GM19395 (cell line): ENCODE results near the gene ITPK1.

ENCODE experiments used
- ATAC-seq: cut with Tn5 transposase; IDR thresholded peaks from one replicate; pipeline ENCODE4 v1.9.1; 2021; ENCODE audit warnings: mild to moderate bottlenecking, moderate library complexity; ENCODE audit not compliant: unreplicated experiment

Gene ITPK1

DNA sequence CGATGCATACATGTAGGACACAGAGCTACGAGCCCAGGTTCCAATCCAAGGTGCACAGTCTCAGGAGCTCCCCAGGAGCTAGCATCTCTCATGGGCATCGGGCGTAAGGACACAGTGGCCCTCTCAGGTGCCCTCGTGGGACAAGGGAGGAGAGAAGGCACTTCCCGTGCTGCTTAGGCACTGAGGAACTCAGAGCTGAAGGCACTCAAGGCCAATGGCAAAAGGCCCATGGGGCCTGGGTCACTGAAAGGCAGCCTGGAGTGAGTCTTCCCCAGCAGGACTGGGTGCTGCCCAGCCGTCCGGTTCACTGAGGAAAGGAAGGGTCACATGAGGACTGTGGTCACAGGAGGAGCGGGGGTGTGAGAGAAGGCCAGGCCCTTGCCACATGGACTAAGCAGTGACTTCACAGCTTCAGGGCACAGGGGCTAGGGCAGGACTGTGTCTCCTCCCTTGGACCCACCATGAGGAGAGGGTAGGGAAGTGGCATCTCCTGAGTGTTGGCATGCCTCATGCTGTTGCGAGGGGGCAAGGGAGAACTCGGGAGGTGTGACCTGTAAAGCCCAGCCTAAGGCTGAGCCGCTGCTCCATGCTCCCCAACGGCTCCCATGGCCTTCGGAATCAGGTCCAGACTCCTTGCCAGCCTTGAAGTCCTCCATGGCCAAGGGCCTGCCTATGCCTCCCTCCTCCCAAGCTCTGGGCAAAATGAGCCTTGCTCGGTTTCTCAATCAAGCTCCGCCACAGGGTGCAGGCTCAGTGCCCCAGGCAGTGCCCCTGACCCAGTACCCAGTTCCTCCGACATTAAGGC, 141.0 kb downstream of the ITPK1 start:
- no peak for ATAC-seq

DNA sequence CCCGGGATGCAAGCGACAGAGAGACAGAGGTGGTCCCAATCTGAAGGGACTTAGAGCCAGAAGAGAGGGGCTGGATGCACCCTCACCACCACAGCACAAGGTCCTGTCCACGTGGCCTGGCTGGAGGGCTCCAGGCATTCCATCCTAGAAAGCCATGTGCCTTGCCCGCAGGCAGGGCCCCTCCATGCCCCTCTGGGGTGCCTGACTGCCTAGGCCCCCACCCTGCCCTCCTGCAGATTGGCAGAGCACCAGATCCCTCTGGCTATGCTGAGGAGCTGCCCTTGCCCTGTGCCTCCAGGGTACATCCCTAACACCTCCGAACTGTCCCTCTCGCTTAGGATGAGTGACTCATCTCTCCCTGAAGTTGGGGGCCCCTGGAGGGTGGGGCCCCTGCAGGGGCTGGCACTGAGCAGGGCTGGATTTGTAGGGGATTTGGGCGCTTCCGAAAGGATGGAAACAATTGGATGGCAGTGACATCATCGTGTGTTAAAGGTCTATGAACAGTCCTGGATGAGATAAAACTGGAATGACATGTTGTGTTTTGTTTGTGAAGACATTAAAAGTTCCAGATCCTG, 141.8 kb downstream of the ITPK1 start:
- ATAC-seq: no peak

DNA sequence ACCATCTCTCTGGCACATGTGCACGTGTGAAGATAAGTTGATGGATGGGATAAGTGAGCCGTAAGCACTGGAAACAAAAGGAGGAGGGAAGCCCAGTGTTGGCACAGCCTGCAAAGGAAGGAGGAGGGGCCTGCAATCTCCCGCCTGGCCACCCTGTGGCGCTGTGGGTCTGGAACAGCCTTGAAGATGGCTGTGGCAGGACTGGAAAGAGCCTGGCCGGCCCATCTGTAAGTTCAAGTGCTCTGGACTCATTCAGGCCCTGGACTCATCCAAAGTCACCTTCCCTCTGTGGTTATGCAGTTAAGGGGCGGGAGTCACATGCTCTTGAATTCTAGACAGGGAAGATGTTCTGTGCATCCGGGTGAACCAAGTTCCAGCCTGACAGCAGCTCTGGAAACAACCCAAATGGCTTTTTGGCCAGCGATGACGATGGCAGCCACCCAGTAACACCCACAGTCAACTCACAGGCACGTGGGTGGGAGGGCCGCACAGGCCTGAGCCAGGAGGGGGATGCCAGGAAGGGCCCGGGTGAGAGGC, 142.4 kb downstream of the ITPK1 start:
- no peak for ATAC-seq

DNA sequence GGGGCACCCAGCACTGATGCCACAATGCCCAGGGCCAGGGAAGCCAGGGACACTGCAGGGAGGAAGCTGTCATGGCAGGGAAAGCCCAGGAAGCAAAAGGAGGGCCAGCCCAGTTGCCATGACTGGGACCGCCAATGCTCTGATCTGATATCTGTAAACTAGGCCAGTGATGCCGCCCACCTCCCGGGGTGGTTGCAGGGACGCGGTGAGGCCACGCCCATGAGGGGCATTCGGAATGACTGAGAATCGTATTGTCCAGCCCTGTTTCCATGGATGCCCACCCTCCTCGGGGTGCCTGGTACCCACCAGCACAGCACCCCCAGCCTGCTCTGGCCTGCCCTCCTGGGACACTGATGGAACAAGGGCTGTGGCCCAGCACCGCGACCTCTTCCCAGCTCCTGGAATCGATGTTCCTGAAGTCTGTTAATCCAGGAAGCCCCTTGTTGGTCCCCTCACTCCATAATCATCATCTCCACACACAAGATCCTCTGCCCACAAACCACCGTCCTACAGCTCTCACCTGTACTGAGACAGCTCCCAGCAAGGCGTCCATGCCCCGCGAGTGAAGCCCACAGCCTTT, 144.0 kb downstream of the ITPK1 start:
- no peak for ATAC-seq

DNA sequence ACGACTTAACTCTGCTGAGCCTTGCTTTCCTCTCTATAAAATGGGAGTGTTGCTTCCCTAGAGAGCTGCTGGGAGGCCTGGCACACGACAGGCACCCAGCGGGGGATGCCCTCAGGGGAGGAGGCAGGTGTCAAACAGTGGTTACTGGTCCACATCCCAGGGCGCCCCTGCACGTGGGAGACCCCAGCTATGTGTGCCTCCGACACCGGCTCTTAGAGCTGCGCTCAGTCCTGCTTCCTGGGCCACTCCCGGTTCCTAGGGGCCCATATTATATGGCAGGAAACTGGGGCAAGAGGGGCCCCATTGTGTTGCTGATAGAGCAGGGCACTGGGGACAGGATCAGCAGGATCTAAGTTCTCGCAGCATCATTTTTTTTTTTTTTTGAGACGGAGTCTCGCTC, 145.5 kb downstream of the ITPK1 start:
- no peak for ATAC-seq

DNA sequence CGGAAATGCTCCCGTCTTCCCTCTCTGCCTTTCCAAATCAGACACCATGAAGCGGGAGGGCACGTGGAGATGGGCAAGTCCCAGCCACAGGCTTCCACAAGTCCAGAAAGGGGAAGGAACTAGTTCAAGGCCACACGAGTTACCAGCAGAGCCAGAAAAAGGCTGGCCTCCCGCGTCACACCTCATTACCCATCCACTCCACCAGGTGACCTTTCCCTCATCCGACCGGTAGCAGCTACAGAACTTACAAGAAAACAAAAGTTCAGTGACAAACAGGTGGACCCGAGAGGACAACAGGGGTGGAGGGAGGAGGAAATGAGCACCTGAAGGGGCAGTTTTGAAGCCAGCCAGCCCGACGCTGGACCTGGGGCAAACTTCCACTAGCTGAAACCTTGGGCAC, 145.9 kb downstream of the ITPK1 start:
- ATAC-seq: no peak

DNA sequence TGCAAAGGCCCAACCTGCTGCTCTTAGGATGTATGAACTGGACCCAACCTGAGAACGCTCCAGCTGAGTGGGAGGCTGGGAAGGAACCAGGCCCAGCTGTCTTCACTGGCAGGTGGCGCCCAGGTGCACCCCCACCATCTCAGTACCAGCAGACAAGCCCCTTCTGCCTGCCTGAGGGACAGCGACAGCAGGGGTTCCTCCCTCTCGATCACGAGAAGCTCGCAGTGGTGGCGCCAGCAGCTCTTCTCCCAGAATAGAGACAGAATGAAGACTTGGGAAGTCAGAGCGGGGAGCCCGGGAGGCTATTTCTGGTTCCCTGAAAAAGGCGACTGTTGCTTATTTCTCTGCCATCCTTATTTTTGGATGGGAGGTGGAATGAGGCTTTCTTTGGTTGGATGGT, 146.3 kb downstream of the ITPK1 start:
- no peak for ATAC-seq

DNA sequence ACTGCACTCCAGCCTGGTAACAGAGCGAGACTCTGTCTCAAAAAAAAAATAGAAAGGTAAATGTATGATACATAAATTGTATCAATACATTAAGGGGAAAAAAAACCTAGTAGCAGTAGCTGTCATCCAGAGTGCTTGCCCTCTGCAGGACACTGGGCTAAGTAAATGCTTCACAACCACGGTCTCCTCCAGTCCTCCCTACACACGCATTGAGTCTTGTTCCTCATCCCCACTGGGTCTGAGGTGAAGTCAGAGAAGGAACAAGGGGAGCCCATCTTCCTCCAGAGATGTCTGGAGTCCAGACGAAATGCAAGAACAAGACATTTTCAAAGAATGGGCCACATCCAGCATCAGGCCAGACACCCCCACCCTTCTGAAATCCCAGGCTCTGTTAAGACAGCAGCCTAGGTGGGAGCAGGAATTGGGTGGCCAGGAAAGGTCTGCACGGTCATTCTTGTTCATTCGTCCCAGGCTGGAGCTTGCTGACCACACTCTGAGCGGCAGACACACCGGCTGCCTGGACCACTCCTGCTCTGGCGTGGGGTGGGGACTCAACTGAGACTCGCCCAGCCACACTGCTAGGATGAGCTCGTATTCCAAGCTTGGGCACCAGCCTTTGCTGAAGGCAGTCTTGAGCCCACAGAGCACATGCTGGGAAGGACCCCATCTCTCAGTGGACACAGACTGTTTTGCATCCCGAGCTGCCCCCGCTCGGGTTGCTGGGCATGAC, 147.3 kb downstream of the ITPK1 start:
- ATAC-seq: no peak

DNA sequence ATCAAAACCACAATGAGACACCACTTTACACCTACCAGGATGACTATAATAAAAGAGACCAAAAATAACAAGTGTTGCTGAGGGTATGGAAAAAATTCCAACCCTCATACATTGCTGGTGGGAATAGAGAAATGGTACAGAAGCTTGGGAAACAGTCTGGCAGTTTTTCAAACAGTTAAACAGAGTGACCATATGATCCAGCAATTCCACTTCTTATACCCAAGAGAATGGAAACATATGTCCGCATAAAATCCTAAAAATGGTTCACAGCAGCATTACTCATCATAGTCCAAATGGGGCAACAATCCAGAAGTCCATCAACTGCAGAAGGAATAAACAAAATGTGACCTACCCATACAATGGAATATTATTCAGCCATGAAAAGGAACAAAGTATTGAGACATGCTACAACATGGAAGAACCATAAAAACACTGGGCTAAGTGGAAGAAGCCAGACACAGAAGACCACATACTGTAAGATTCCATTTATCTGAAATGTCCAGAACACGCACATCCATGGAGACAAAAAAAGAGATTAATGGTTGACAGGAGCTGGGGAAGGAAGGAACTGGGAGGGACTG, 148.3 kb downstream of the ITPK1 start:
- no peak for ATAC-seq

DNA sequence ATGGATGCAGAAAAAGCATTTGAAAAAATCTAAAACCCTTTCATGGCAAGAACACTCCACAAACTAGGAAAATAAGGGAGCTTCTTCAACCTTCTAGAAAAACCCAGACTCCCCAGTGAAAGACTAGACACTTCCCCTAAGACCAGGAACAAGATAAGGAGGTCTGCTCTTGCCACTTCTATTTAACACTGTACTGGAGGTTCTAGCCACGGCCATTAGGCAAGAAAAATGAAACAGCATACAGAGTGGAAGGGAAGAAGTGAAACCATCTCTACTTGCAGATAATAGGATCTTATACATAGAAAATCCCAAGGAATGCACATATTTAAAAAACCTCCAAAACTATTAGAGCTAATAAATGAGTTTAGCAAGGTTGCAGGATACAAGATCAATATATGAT, 150.4 kb downstream of the ITPK1 start:
- no peak for ATAC-seq

DNA sequence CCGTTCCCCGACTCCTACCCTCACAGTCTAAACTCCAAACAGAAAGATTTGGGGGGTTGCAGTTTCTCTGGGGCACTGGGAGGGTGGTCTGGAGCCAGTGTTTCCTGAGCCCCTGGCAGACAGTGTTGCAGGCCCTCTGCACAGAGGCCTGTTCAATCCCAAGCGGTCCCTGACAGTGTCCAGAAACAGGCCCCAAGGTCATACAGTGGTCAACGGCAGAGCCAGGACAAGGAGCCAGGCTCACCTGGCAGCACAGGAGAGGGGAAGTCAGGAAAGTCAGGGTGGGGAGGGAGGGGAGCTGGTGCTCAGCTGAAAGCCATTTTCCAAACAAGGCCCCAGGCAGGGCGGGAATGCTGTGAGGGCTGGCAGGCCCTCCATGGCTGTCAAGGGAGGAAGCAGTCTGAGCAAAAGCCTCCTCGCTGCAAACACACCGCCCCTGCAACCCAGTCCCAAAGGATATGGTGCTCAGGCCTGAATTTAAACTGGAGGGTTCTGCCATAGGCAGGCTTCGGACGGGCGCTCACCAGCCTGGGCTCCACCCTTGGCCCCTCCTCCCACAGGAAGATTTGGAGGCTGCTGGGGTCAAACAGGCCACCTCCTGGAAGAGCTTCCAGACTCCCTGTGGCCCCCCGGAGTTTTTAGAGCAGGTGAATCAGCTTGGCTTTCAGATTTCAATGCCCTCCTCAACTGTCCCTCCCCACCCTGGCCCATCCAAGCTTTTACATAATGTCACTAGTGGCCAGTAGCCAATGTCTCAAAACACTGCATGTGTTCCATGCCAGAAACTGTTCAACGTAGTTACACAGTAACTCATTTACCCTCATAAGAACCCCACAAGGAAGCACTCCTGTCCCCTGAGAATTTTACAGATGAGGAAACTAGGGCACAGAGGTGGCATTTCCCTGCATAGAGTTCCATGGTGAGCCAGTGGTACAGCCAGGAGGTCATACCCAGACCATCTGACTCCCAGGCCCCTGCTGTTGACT, 151.3 kb downstream of the ITPK1 start:
- no peak for ATAC-seq

DNA sequence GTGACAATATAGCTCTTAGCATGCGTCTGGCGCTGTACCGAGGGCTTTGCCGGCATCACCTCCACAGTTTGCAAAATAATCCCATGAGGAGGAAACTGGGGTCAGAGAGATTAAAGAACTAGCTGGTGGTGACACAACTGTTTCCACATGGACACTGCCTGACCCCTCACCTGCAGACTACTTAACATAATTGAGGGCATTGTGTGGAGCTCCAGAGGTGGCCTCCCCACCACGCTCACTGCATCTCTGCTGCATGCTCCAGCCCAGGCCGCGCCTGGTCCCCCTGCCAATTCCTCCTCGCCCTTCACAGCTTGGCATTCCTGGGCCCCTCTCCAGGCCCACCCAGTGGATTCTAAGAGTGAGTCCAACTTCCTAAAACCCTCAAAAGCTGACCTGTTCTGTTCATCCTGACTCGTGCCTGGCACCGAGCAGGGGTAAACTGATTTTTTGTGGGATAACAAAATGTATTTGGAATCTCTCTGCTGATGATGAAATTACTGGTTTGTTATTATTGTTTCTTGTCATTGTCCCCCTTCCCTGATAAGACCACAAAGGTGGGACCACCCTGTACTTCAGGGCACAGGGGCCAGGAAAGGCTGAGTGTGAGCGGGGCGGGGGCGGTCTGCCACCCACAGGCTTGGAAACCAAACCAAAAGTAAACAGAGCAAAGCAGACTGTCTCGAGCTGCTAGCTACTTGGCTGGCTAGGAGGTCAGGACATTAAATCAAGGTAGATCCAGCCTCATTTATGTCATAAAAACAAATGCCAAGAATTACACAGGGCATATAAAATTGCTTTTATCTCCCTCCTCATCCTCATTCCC, 152.2 kb downstream of the ITPK1 start:
- ATAC-seq: no peak

DNA sequence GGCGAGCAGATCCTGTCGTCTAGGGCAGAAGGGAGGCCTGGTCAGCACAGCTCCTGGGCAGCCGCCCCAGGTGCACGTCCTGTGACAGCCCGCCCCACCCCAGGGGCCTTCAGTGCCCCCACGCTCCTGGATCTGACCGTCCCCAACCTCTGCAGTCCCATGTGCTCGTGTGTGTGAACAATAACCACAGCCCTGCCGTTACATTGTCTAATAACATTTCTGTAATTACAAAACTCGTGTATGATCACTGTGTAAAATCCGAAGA, 153.0 kb downstream of the ITPK1 start:
- no peak for ATAC-seq

DNA sequence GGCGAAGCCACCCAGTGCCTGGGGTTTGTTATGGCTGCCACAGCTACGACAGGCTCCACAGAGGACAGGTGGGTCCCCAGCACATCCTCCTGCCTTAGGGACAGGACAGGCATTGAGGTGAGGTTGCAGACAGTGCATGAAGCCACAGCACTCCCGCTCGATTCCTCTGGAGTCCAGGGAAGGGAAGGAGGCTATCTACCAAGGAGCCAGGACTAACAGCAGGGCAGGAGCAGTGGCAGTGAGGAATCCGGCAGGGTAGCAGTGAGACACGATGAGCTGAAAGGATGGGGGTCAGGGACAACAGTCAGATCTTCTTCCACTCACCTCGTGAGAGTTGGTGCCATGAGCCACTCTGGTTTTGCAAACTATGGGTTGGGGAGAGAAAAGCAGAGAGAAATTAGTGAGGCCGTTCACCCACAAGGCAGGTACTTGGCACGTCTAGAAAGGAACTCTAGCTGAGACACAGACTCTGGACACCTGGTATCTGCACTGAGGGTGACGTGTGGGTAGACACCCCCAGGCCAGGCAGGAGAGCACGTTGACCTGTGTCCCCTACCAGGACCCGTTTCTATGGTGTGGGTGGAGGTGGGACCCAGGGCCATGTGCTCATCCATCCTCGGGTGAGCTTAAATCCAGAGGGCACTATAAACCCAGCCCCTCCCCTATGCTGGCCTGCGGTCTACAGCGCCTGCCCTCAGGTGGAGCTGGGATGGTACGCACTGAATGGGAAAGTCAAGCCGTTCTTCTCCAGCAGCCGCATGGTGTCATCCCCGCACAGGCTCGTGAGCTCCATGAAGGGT, 153.5 kb downstream of the ITPK1 start:
- no peak for ATAC-seq

DNA sequence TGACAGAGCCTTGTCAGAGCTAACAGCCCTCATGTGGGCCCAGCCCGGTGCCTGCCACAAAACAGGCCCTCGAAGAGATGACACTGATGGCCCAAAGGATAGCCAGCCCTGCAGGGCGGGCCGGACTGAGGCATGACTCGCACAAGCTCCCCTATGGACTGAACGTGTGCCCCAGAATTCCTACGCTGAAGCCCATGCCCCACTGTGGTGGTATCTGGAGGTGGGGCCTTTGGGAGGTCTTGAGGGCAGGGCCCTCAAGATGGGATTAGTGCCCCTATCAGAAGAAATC, 154.2 kb downstream of the ITPK1 start:
- ATAC-seq: no peak

DNA sequence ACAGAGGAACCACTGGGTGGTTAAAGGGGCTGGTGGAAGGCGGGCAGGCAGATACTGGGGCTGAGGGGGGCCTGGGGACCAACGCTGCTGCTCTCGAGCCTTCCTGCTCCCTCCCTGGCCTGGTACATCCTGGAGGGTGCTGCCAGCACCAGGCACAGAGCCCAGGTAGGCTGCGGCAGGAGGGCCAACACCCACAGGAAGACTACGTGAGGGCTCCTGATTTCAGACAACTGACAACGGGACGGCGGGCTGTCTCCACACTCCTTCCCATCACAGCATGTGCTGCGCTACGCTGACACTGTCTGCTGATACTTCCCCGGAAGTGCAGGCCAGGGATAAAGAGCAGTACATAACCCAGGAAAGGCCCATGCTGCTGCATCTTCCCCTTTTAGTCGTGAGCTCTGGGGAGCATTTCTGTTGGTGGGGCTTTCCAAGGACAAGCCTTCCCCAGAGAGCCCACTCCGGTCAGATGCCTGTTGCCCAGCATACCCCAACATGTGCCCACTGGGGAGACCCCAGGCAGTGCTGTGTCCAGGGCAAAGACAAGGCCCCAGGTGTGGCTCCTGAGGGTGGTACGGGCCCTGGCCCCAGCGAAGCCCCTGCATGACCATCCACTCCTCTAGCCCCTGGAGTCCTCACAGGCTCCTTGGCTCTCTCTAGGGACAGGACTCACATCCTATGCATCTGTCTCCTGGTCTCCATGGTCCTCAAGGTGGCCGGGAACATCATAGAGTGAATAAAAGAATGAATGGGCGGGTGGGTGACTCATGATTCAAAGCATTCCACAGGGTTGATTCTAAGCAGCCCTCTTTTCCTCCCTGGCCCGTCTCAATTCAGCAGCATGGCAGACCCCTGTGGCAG, 154.8 kb downstream of the ITPK1 start:
- ATAC-seq: no peak

DNA sequence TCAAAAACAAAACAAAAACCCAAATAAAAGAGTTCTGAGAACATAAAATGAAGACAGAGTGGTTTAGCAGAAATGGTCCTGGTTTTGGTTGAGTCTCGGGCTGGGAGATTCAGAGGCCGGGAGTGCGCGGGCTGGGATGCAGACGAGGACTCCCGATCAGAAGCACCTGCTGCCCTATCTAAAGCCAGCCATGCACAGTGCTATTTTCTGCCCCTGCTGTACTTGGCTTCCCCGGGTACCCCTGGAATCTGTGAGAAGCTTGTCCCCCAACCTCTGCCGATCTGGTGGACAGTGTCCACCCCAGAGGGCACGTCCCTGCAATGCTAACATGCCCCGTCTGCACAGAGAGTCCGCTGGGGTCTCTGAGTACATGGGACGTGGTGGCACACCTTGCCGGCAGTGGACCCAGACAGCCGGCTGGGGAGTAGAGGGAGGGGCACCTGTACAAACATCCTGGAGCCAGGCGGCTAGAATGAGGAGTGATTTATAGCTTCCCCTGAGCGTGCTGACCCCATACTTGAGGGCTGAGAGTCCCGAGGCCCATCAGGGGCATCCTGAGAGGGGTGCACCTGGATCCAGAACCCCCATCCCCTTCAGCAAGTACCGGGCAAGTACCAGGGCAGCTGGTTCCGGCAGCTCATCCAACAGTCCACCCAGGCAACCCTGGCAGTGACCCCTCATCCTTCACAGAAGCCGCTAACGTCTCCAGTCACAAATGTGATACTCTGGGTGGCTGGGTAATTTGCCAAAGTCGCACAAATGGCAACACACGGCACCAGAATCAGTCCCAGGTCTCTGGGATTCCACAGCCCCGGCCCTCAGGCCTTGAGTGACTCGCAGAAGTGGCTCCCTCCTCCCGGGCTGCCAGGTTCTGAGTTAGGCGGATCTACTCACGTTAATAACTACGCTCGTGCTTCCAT, 155.7 kb downstream of the ITPK1 start:
- no peak for ATAC-seq
